Measurements from ENCODE around the gene SCUBE1.

DNA sequence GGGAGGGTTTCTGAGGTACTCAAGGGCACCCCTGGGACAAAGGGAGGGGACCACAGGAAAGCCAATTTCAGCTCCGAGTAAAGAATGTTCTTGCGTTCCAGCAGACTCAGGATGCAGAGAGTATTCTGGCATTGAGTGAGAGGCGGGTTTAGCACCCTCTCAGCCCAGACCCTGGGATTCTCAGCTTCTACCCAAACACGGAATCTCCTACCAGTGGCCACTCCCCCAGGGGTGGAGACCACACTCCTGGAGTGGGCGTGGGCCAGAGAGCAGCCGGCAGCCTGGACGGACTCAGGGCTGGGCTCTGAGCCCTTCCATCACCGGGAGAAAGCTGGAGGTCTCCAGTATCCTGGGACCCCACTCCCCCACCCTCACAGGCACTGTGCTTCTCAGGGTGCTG lies 130.1 kb downstream of the SCUBE1 start:
- TF ChIP-seq, protein P1, sequence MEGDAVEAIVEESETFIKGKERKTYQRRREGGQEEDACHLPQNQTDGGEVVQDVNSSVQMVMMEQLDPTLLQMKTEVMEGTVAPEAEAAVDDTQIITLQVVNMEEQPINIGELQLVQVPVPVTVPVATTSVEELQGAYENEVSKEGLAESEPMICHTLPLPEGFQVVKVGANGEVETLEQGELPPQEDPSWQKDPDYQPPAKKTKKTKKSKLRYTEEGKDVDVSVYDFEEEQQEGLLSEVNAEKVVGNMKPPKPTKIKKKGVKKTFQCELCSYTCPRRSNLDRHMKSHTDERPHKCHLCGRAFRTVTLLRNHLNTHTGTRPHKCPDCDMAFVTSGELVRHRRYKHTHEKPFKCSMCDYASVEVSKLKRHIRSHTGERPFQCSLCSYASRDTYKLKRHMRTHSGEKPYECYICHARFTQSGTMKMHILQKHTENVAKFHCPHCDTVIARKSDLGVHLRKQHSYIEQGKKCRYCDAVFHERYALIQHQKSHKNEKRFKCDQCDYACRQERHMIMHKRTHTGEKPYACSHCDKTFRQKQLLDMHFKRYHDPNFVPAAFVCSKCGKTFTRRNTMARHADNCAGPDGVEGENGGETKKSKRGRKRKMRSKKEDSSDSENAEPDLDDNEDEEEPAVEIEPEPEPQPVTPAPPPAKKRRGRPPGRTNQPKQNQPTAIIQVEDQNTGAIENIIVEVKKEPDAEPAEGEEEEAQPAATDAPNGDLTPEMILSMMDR (conservative IDR thresholded peaks at IDR 0.05; ENCODE audit: low read depth in 2 of 2) = no peak
- TF ChIP-seq EZH2phosphoT487 (IDR thresholded peaks at IDR 0.05; ENCODE audit: unreplicated experiment) = no peak
- no peak for TF ChIP-seq POLR2AphosphoS5 (IDR thresholded peaks at IDR 0.05; ENCODE audit: low read depth)
- TF ChIP-seq EZH2 (IDR thresholded peaks at IDR 0.05; ENCODE audit: low read depth, unreplicated experiment) = no peak
- TF ChIP-seq CREB1 (CRISPR knock-in tag; IDR thresholded peaks at IDR 0.05; ENCODE audit: low read depth) = no peak
- no peak for TF ChIP-seq ZNF331 (CRISPR knock-in tag; IDR thresholded peaks at IDR 0.05; ENCODE audit: low read depth)
- TF ChIP-seq, protein P2, sequence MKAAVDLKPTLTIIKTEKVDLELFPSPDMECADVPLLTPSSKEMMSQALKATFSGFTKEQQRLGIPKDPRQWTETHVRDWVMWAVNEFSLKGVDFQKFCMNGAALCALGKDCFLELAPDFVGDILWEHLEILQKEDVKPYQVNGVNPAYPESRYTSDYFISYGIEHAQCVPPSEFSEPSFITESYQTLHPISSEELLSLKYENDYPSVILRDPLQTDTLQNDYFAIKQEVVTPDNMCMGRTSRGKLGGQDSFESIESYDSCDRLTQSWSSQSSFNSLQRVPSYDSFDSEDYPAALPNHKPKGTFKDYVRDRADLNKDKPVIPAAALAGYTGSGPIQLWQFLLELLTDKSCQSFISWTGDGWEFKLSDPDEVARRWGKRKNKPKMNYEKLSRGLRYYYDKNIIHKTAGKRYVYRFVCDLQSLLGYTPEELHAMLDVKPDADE (IDR thresholded peaks at IDR 0.05) = no peak
- TF ChIP-seq, protein P3, sequence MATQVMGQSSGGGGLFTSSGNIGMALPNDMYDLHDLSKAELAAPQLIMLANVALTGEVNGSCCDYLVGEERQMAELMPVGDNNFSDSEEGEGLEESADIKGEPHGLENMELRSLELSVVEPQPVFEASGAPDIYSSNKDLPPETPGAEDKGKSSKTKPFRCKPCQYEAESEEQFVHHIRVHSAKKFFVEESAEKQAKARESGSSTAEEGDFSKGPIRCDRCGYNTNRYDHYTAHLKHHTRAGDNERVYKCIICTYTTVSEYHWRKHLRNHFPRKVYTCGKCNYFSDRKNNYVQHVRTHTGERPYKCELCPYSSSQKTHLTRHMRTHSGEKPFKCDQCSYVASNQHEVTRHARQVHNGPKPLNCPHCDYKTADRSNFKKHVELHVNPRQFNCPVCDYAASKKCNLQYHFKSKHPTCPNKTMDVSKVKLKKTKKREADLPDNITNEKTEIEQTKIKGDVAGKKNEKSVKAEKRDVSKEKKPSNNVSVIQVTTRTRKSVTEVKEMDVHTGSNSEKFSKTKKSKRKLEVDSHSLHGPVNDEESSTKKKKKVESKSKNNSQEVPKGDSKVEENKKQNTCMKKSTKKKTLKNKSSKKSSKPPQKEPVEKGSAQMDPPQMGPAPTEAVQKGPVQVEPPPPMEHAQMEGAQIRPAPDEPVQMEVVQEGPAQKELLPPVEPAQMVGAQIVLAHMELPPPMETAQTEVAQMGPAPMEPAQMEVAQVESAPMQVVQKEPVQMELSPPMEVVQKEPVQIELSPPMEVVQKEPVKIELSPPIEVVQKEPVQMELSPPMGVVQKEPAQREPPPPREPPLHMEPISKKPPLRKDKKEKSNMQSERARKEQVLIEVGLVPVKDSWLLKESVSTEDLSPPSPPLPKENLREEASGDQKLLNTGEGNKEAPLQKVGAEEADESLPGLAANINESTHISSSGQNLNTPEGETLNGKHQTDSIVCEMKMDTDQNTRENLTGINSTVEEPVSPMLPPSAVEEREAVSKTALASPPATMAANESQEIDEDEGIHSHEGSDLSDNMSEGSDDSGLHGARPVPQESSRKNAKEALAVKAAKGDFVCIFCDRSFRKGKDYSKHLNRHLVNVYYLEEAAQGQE (IDR thresholded peaks at IDR 0.05; ENCODE audit: unreplicated experiment) = no peak
- TF ChIP-seq JUNB (IDR thresholded peaks at IDR 0.05; ENCODE audit: unreplicated experiment) = no peak
- no peak for TF ChIP-seq NANOG (IDR thresholded peaks at IDR 0.05; ENCODE audit: borderline replicate concordance)
